ENCODE measurements around the gene ZIC3.

- no peak for TF ChIP-seq POLR2A (IDR thresholded peaks at IDR 0.05; ENCODE audit: low read depth, low read length)
- TF ChIP-seq POLR2AphosphoS5 (IDR thresholded peaks at IDR 0.05; ENCODE audit: low read depth, low read length), result no peak
- no peak for TF ChIP-seq TAF1 (IDR thresholded peaks at IDR 0.05; ENCODE audit: borderline replicate concordance, low read depth, low read length)
Observed at GRCh38 chrX:137573324-137574101, 7.6 kb downstream of the ZIC3 start.
